SIG-M5 treated with dmso at 0.1 percent for 504 hours (cell line): ENCODE data around the gene FAM241A.
"Not testable (repeated sequence)": the region's sequence is repeated elsewhere in the genome, so short reads cannot be mapped to it uniquely, and the experiment has no call there.

Source experiments
- DNase-seq: peaks from one replicate; lab custom pipeline; 2025; ENCODE audit not compliant: unreplicated experiment; lab: John Stamatoyannopoulos, UW

Gene FAM241A

GRCh38 chr4:112136551-112136950 lies 8.7 kb upstream of the FAM241A start:
- no peak for DNase-seq

- no peak for DNase-seq
These were observed 6.7 kb upstream of the FAM241A start for GRCh38 chr4:112138538-112138937.

GRCh38 chr4:112140536-112140935 lies 4.7 kb upstream of the FAM241A start:
- no peak for DNase-seq

GRCh38 chr4:112141366-112142138 lies 3.7 kb upstream of the FAM241A start:
- no peak for DNase-seq

GRCh38 chr4:112142182-112142581 lies 3.1 kb upstream of the FAM241A start:
- no peak for DNase-seq

GRCh38 chr4:112143781-112144180 lies 1.5 kb upstream of the FAM241A start:
- no peak for DNase-seq

- no peak for DNase-seq
These were observed 518 bp upstream of the FAM241A start for GRCh38 chr4:112144546-112145325.

- DNase-seq, result peak; percentile 68
These were observed 692 bp downstream of the FAM241A start for GRCh38 chr4:112145790-112146501.

- DNase-seq, result no peak
These were observed 1.2 kb downstream of the FAM241A start for GRCh38 chr4:112146502-112146813.

GRCh38 chr4:112147697-112148096 lies 2.4 kb downstream of the FAM241A start:
- no peak for DNase-seq

GRCh38 chr4:112150920-112151319 lies 5.7 kb downstream of the FAM241A start:
- no peak for DNase-seq

GRCh38 chr4:112152521-112152920 lies 7.3 kb downstream of the FAM241A start:
- no peak for DNase-seq

GRCh38 chr4:112153211-112153791 lies 8.0 kb downstream of the FAM241A start:
- peak; percentile 6 for DNase-seq

GRCh38 chr4:112156112-112156511 lies 10.9 kb downstream of the FAM241A start:
- no peak for DNase-seq

GRCh38 chr4:112156553-112156952 lies 11.3 kb downstream of the FAM241A start:
- DNase-seq, result no peak

GRCh38 chr4:112163706-112164105 lies 18.5 kb downstream of the FAM241A start:
- not testable (repeated sequence) for DNase-seq

- no peak for DNase-seq
These were observed 22.5 kb downstream of the FAM241A start for GRCh38 chr4:112167794-112168193.

GRCh38 chr4:112168719-112169500 lies 23.7 kb downstream of the FAM241A start:
- DNase-seq, result no peak

- DNase-seq, result peak; percentile 42
These were observed 25.3 kb downstream of the FAM241A start for GRCh38 chr4:112170451-112170993.

GRCh38 chr4:112171051-112171763 lies 26.0 kb downstream of the FAM241A start:
- not testable (repeated sequence) for DNase-seq
